ENCODE results near the gene TRPC3.

DNA sequence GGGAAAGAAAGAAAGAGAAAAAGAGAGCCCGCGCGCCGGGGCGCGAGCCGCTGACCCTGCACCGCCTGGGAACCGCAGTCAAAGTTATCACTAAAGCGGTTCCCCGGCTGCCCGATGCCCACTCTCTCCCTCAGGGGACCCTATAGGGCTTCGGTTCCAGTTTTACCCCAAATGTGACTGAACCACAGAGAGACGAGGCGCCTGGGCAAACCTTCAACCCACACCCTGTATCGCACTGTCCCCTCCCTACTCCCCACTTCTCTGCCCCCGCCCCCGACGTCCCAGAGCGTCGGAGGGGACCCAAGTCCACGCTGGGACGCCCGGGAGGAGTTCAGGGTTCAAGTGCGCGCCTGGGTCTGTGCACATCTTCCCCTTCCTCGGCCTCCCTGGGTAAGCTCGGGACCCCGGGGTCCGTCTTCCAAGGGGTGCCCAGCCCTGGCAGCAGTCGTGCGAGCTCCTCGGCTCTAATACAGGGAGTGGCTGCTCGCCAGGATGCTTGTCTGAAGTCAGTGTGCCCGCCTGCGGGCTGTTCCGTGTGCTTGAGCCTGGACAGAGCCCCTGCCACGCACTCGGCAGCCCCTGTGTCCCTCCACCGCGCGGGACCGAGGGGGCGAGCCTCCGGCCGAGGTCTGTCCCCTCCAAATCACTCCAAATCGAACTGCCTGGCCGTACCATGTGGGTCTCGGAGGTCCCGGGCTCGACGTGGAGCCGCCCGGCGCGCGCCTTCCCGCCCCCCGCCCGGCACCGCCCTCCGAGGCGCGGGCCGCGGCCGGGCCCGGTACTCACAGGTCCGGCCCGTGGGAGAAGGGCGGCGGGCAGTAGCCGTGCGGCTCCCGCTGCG is 960 bp downstream of the TRPC3 start:
- TF ChIP-seq FOSL1 (IDR thresholded peaks at IDR 0.05; ENCODE audit: insufficient read depth, low read depth, low read length) = no peak
- TF ChIP-seq, protein P1, sequence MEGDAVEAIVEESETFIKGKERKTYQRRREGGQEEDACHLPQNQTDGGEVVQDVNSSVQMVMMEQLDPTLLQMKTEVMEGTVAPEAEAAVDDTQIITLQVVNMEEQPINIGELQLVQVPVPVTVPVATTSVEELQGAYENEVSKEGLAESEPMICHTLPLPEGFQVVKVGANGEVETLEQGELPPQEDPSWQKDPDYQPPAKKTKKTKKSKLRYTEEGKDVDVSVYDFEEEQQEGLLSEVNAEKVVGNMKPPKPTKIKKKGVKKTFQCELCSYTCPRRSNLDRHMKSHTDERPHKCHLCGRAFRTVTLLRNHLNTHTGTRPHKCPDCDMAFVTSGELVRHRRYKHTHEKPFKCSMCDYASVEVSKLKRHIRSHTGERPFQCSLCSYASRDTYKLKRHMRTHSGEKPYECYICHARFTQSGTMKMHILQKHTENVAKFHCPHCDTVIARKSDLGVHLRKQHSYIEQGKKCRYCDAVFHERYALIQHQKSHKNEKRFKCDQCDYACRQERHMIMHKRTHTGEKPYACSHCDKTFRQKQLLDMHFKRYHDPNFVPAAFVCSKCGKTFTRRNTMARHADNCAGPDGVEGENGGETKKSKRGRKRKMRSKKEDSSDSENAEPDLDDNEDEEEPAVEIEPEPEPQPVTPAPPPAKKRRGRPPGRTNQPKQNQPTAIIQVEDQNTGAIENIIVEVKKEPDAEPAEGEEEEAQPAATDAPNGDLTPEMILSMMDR (IDR thresholded peaks at IDR 0.05; ENCODE audit: control extremely low read depth in 1 of 3, insufficient read depth in 1 of 3, low read depth in 1 of 3, low read length in 3 of 3) = no peak
- TF ChIP-seq RFX5 (IDR thresholded peaks at IDR 0.05; ENCODE audit: borderline replicate concordance, low read depth, low read length) = no peak
- TF ChIP-seq POLR2AphosphoS5 (IDR thresholded peaks at IDR 0.05; ENCODE audit: low read depth, low read length) = no peak
- TF ChIP-seq GTF2F1 (IDR thresholded peaks at IDR 0.05; ENCODE audit: borderline replicate concordance, low read depth, low read length) = no peak
- TF ChIP-seq SP1 (IDR thresholded peaks at IDR 0.05; ENCODE audit: low read depth, low read length) = no peak
- no peak for TF ChIP-seq TEAD4 (IDR thresholded peaks at IDR 0.05; ENCODE audit: low read depth, low read length)
- TF ChIP-seq SUZ12 (IDR thresholded peaks at IDR 0.05; ENCODE audit: low read length) = peak; percentile 63; the same call in 1 of the 2 replicates
